Neural cell (in vitro differentiated cells): ENCODE data around the gene IMPG2. TPM values are rescaled to one million over a fixed set of nuclear protein-coding genes. Genes with fewer than 3 reads are reported as not detected.

Source experiments
- H2AFZ ChIP-seq: fragments of 200-600, 300-800 bp; sonication (generic), shearing (Covaris generic); 2 replicates; pipeline ENCODE4 v1.6.0; 2014; ENCODE audit warnings: low read depth, mild to moderate bottlenecking, antibody characterized with exemption, low read length, moderate library complexity
- H3F3A ChIP-seq: fragments of 200-600 bp; shearing (Covaris generic); 2 replicates; pipeline ENCODE4 v1.6.1; 2016; ENCODE audit warnings: mild to moderate bottlenecking, moderate library complexity, mixed read lengths, antibody characterized with exemption, low read length; ENCODE audit not compliant: insufficient read depth, poor library complexity, severe bottlenecking
- H3K27ac ChIP-seq: fragments of 200-600, 300-800 bp; sonication (generic), shearing (Covaris generic); 2 replicates; pipeline ENCODE4 v1.5.1; 2014; ENCODE audit warnings: mild to moderate bottlenecking, low read length, moderate library complexity
- H3K27me3 ChIP-seq: fragments of 300-800, 200-600 bp; sonication (generic), shearing (Covaris generic); 2 replicates; pipeline ENCODE4 v1.6.0; 2014; ENCODE audit warnings: mild to moderate bottlenecking, low read depth, low read length, moderate library complexity; ENCODE audit not compliant: insufficient read depth
- H3K36me3 ChIP-seq: fragments of 300-800, 200-600 bp; sonication (generic), shearing (Covaris generic); 2 replicates; pipeline ENCODE4 v1.5.1; 2014; ENCODE audit warnings: mild to moderate bottlenecking, antibody characterized with exemption, low read length, moderate library complexity; ENCODE audit not compliant: insufficient read depth
- H3K4me2 ChIP-seq: fragments of 300-800, 200-600 bp; sonication (generic), shearing (Covaris generic); 2 replicates; pipeline ENCODE4 v1.6.0; 2014; ENCODE audit warnings: mild to moderate bottlenecking, low read length
- H3K4me3 ChIP-seq: fragments of 300-800, 200-600 bp; sonication (generic), shearing (Covaris generic); 2 replicates; pipeline ENCODE4 v1.5.1; 2014; ENCODE audit warnings: mild to moderate bottlenecking, low read length, moderate library complexity
- H3K79me2 ChIP-seq: fragments of 200-600 bp; shearing (Covaris generic); replicated peaks from 2 replicates; pipeline ENCODE4 v1.6.0; 2014; ENCODE audit warnings: mild to moderate bottlenecking, low read length, moderate library complexity; ENCODE audit not compliant: insufficient read depth
- H3K9ac ChIP-seq: fragments of 300-800, 200-600 bp; sonication (generic), shearing (Covaris generic); 2 replicates; pipeline ENCODE4 v1.6.1; 2016; ENCODE audit warnings: mild to moderate bottlenecking, low read length, mixed read lengths
- H3K9me2 ChIP-seq: fragments of 200-600 bp; shearing (Covaris generic); 2 replicates; pipeline ENCODE4 v1.6.1; 2016; ENCODE audit warnings: mild to moderate bottlenecking, low read length, mixed read lengths; ENCODE audit not compliant: insufficient read depth
- H3K9me3 ChIP-seq: fragments of 200-600, 300-800 bp; sonication (generic), shearing (Covaris generic); 2 replicates; pipeline ENCODE4 v1.6.1; 2016; ENCODE audit warnings: mild to moderate bottlenecking, mixed run types, low read length, moderate library complexity, mixed read lengths
- H4K20me1 ChIP-seq: fragments of 200-600 bp; shearing (Covaris generic); 2 replicates; pipeline ENCODE4 v1.6.1; 2016; ENCODE audit warnings: mild to moderate bottlenecking, mixed run types; ENCODE audit not compliant: insufficient read depth
- CTCF ChIP-seq: fragments of 450-650 bp; IDR thresholded peaks from 2 replicates; pipeline ENCODE4 v1.5.1; 2014; ENCODE audit warnings: antibody characterized with exemption, mild to moderate bottlenecking, moderate library complexity; ENCODE audit not compliant: poor library complexity, severe bottlenecking
- EP300 ChIP-seq: fragments of 450-650 bp; conservative IDR thresholded peaks from 2 replicates; pipeline ENCODE4 v1.6.1; 2014; ENCODE audit warnings: antibody characterized with exemption, mild to moderate bottlenecking, moderate library complexity; ENCODE audit not compliant: poor library complexity, severe bottlenecking
- EZH2 ChIP-seq: fragments of 200-600, 300-800 bp; shearing (Covaris generic), sonication (generic); IDR thresholded peaks from 2 replicates; pipeline ENCODE4 v1.6.1; 2014; ENCODE audit warnings: antibody characterized with exemption, low read length, borderline replicate concordance, mild to moderate bottlenecking; ENCODE audit not compliant: insufficient read depth, poor library complexity, severe bottlenecking
- MXI1 ChIP-seq: fragments of 450-650 bp; conservative IDR thresholded peaks from 2 replicates; pipeline ENCODE4 v1.6.1; 2014; ENCODE audit warnings: antibody characterized with exemption, mild to moderate bottlenecking; ENCODE audit not compliant: poor library complexity, severe bottlenecking
- POLR2AphosphoS5 ChIP-seq: IDR thresholded peaks from 2 replicates; pipeline ENCODE4 v1.6.1; 2012
- RAD21 ChIP-seq: fragments of 450-650 bp; conservative IDR thresholded peaks from 2 replicates; pipeline ENCODE4 v1.6.1; 2014; ENCODE audit warnings: antibody characterized with exemption, mild to moderate bottlenecking, moderate library complexity
- REST ChIP-seq: IDR thresholded peaks from 2 replicates; pipeline ENCODE4 v1.6.1; 2012; ENCODE audit warnings: borderline replicate concordance
- SMC3 ChIP-seq: fragments of 450-650 bp; conservative IDR thresholded peaks from 2 replicates; pipeline ENCODE4 v1.6.1; 2014; ENCODE audit warnings: antibody characterized with exemption, mild to moderate bottlenecking, moderate library complexity; ENCODE audit not compliant: poor library complexity
- TAF1 ChIP-seq: IDR thresholded peaks from 2 replicates; pipeline ENCODE4 v1.6.1; 2012; ENCODE audit warnings: low read depth
- polyA plus RNA-seq: library from polyadenylated mRNA; depleted of rRNA; stranded (reverse); fragments of >200 nt; gene quantifications from 2 replicates; pipeline ENCODE4 v1.2.3, GENCODE V29; 2014

The IMPG2 gene
- polyA plus RNA-seq, 1 donor from 2014 or later = 6.3 TPM

- H3K27me3 ChIP-seq = no peaks in the 10 kb centered on the region
- H3K79me2 ChIP-seq = no peaks in the 10 kb centered on the region
- H4K20me1 ChIP-seq = no peaks in the 10 kb centered on the region
- no peaks in the 10 kb centered on the region for H3F3A ChIP-seq
- no peaks in the 10 kb centered on the region for H3K9me2 ChIP-seq
- no peak overlapping the region for H3K27ac ChIP-seq
- H3K9ac ChIP-seq = no peak overlapping the region
- no peak overlapping the region for H3K4me2 ChIP-seq
- no peaks in the 10 kb centered on the region for H3K9me3 ChIP-seq
- no peak overlapping the region for H2AFZ ChIP-seq
- TF ChIP-seq POLR2AphosphoS5 (no peak), SMC3 (no peak), EZH2 (no peak), EP300 (no peak), REST (no peak), CTCF (no peak), RAD21 (no peak), TAF1 (no peak), MXI1 (no peak)
- no peak overlapping the region for H3K4me3 ChIP-seq
- no peaks in the 10 kb centered on the region for H3K36me3 ChIP-seq
These were observed 119.9 kb downstream of the IMPG2 start for GRCh38 chr3:101200461-101200860.

- H3K4me2 ChIP-seq = no peak overlapping the region
- no peaks in the 10 kb centered on the region for H3K27me3 ChIP-seq
- H3K79me2 ChIP-seq = no peaks in the 10 kb centered on the region
- no peaks in the 10 kb centered on the region for H4K20me1 ChIP-seq
- no peaks in the 10 kb centered on the region for H3F3A ChIP-seq
- no peak overlapping the region for H3K4me3 ChIP-seq
- H2AFZ ChIP-seq = no peak overlapping the region
- H3K9me2 ChIP-seq = no peaks in the 10 kb centered on the region
- no peak overlapping the region for H3K27ac ChIP-seq
- H3K9ac ChIP-seq = no peak overlapping the region
- TF ChIP-seq EP300 = no peak
- TF ChIP-seq CTCF = peak; percentile 75
- no peak for TF ChIP-seq MXI1
- TF ChIP-seq EZH2 = no peak
- peak; percentile 81 for TF ChIP-seq RAD21
- no peak for TF ChIP-seq TAF1
- peak; percentile 86 for TF ChIP-seq SMC3
- no peak for TF ChIP-seq REST
- no peak for TF ChIP-seq POLR2AphosphoS5
- no peaks in the 10 kb centered on the region for H3K36me3 ChIP-seq
- no peaks in the 10 kb centered on the region for H3K9me3 ChIP-seq
These were observed 124.2 kb downstream of the IMPG2 start for GRCh38 chr3:101195951-101196713.
